ENCODE data around the gene SLC22A2. TPM values are rescaled to one million over a fixed set of nuclear protein-coding genes. Genes with fewer than 3 reads are reported as not detected.

The SLC22A2 gene
- total RNA-seq, 1 donor from 2014 or later, result not detected

DNA sequence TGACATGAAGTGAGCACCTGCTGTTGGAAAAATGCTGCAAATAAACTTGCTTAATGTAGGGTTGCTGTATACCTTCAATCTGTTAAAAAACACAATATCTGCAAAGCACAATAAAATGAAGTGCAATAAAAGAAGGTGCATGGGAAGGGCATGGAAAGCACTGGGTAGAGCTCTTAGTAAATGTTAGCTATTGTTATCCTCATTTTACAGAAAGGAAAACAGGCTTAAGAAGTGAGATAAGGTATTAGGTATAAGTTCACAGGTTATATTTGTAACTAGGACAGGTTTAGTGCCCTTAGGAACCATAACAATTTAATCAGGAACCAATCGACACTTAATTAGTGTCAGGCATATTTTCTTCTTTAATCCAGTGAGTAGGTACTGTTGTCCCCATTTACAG, 36.7 kb downstream of the SLC22A2 start:
- peaks cover 12% of the 10 kb centered on the region for H3K27me3 Mint-ChIP-seq
- TF ChIP-seq, protein P1, sequence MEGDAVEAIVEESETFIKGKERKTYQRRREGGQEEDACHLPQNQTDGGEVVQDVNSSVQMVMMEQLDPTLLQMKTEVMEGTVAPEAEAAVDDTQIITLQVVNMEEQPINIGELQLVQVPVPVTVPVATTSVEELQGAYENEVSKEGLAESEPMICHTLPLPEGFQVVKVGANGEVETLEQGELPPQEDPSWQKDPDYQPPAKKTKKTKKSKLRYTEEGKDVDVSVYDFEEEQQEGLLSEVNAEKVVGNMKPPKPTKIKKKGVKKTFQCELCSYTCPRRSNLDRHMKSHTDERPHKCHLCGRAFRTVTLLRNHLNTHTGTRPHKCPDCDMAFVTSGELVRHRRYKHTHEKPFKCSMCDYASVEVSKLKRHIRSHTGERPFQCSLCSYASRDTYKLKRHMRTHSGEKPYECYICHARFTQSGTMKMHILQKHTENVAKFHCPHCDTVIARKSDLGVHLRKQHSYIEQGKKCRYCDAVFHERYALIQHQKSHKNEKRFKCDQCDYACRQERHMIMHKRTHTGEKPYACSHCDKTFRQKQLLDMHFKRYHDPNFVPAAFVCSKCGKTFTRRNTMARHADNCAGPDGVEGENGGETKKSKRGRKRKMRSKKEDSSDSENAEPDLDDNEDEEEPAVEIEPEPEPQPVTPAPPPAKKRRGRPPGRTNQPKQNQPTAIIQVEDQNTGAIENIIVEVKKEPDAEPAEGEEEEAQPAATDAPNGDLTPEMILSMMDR (conservative IDR thresholded peaks at IDR 0.05), result no peak
- peaks cover under 1% of the 10 kb centered on the region for H3K9me3 Mint-ChIP-seq
- H3K36me3 Mint-ChIP-seq, result no peaks in the 10 kb centered on the region
- H3K4me1 Mint-ChIP-seq (ENCODE audit: unreplicated experiment), result no peaks in the 10 kb centered on the region
- no peak for DNase-seq (ENCODE audit: extremely low spot score, unreplicated experiment)
- H3K4me3 Mint-ChIP-seq, result no peak overlapping the region
- H3K27ac Mint-ChIP-seq, result no peak overlapping the region

DNA sequence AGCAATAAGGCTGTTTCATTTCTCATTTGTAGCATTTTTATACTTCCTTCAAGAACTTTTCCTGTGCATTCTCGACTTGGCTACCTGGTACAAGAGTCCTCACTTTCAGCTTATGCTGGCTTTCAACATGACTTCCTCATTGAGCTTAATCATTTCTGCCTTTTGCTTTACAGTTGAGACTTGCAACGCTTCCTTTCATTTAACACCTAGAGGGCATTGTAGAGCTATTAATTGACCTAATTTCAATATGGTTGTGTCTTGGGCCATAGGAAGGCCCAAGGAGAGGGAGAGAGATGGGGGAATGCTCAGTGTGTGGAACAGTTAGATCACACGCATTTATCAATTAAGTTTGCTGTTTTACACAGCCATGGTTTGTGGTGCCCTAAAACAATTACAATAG, 37.2 kb downstream of the SLC22A2 start:
- H3K4me3 Mint-ChIP-seq, result no peak overlapping the region
- no peaks in the 10 kb centered on the region for H3K36me3 Mint-ChIP-seq
- H3K9me3 Mint-ChIP-seq, result no peaks in the 10 kb centered on the region
- DNase-seq (ENCODE audit: extremely low spot score, unreplicated experiment), result no peak
- TF ChIP-seq, protein P1 (conservative IDR thresholded peaks at IDR 0.05), result no peak
- no peak overlapping the region for H3K27ac Mint-ChIP-seq
- H3K27me3 Mint-ChIP-seq, result peaks cover 12% of the 10 kb centered on the region
- no peaks in the 10 kb centered on the region for H3K4me1 Mint-ChIP-seq (ENCODE audit: unreplicated experiment)

DNA sequence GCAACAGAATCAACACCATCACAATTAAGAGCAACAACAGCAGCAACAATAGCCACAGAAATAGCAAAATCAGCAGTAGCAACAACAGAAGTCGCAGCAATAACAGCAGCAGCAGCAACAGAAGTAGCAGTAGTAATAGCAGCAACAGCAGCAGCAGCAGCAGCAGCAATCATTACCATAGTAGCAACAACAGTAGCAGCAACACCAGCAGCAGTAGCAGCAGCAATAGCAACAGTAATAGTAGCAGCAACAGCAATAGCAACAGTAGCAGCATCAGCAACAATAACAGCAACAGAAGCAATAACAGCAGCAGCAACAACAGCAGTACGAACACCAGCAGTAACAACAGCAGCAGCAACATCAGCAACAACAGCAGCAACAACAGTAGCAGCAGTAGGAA, 39.8 kb downstream of the SLC22A2 start:
- Mint-ChIP-seq H3K27me3 (peaks cover 12% of the 10 kb centered on the region), H3K4me3 (no peak overlapping the region), H3K9me3 (no peaks in the 10 kb centered on the region), H3K27ac (no peak overlapping the region), H3K4me1 (ENCODE audit: unreplicated experiment) (no peaks in the 10 kb centered on the region), H3K36me3 (no peaks in the 10 kb centered on the region)
- TF ChIP-seq, protein P1 (conservative IDR thresholded peaks at IDR 0.05), result no peak
- no peak for DNase-seq (ENCODE audit: extremely low spot score, unreplicated experiment)

DNA sequence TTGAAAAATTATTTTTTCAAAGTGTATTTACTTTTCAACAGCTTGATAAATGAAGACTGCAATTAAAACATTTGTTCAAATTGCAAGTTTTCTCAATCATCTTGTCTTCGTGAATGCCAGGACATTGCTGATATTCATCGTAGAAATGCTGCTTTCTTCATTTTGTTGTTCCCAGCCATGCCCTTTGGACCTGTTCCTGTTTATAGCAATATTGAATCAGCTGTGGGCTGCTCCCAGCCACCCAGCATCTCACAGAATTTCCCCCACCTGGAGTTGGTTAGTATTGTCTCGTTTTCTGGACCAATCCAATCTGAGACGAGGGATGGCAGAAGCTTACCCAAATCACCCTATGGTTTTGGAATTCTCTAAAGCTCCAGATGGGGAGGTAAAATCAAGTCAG, 40.8 kb downstream of the SLC22A2 start:
- Mint-ChIP-seq H3K4me1 (ENCODE audit: unreplicated experiment) (no peaks in the 10 kb centered on the region), H3K36me3 (no peaks in the 10 kb centered on the region), H3K27me3 (peaks cover 12% of the 10 kb centered on the region), H3K27ac (no peak overlapping the region), H3K4me3 (no peak overlapping the region), H3K9me3 (no peaks in the 10 kb centered on the region)
- TF ChIP-seq, protein P1 (conservative IDR thresholded peaks at IDR 0.05), result no peak
- no peak for DNase-seq (ENCODE audit: extremely low spot score, unreplicated experiment)

DNA sequence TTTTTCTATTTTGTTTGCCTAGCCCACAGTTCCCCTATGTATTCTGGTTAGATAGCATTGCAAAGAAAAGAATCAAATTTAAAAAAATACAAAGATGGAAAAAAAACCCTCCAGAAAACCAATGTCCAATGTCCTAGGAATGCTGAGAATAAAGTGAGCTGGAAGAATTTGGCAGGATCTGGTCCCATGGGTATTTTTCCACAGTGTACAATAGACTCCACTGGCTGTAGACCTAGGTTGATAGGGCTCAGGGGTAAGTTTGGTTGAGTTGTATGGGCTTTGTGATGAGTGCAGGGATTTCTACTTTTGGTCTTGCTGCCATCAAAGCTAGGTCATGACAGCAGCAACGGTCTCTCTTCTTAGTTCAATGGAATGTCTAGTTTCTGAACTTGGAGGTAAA, 41.5 kb downstream of the SLC22A2 start:
- Mint-ChIP-seq H3K9me3 (no peaks in the 10 kb centered on the region), H3K4me1 (ENCODE audit: unreplicated experiment) (no peaks in the 10 kb centered on the region), H3K4me3 (no peak overlapping the region), H3K27ac (no peak overlapping the region), H3K36me3 (no peaks in the 10 kb centered on the region), H3K27me3 (peaks cover 12% of the 10 kb centered on the region)
- TF ChIP-seq, protein P1 (conservative IDR thresholded peaks at IDR 0.05), result no peak
- no peak for DNase-seq (ENCODE audit: extremely low spot score, unreplicated experiment)

DNA sequence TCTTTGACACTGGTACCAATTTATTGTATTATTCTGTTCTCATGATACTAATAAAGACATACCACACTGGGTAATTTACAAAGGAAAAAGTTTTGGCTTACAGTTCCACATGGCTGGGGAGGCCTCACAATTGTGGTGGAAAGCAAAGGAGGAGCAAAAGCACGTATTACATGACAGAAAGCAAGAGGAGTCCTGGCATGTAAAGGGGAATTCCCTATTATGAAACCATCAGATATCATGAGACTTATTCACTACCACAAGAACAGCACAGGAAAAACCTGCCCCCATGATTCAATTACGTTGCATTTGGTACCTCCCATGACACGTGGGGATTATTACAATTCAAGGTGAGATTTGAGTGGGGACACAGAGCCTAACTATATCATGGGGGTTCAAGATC, 43.4 kb downstream of the SLC22A2 start:
- Mint-ChIP-seq H3K9me3 (peaks cover 3% of the 10 kb centered on the region), H3K36me3 (no peaks in the 10 kb centered on the region), H3K27me3 (peaks cover 12% of the 10 kb centered on the region), H3K4me1 (ENCODE audit: unreplicated experiment) (no peaks in the 10 kb centered on the region), H3K4me3 (no peak overlapping the region), H3K27ac (no peak overlapping the region)
- DNase-seq (ENCODE audit: extremely low spot score, unreplicated experiment), result no peak
- TF ChIP-seq, protein P1 (conservative IDR thresholded peaks at IDR 0.05), result no peak
